HG02885 (cell line): ENCODE data around the gene LDLRAD4.
A peak's percentile ranks its signal among the peaks of the same experiment; 100 is the strongest.

Source experiments
- ATAC-seq: cut with Tn5 transposase; IDR thresholded peaks from one replicate; pipeline ENCODE4 v1.9.1; 2021; ENCODE audit warnings: mild to moderate bottlenecking; ENCODE audit not compliant: unreplicated experiment, poor library complexity

The LDLRAD4 gene

DNA sequence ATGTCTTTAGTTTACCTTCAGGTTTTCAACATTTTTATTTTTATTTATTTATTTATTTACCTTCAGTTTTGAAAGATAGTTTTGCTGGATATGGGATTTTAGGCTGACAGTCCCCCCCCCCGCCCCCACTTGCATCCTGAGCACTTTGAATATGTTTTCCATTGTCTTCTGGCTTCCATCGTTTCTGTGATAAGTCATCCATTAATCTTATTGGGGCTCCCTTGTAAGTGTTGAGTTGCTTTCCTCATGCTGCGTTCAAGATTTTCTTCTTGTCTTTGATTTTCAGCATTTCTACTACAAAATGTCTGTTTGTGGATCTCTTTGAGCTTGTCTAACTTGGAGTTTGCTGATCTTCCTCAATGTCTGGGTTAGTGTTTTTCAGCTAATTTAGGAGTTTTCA is 19.4 kb upstream of the LDLRAD4 start:
- ATAC-seq: no peak

- no peak for ATAC-seq
These were observed 17.3 kb upstream of the LDLRAD4 start for GRCh38 chr18:13201292-13201691.

- ATAC-seq: no peak
These were observed 16.0 kb upstream of the LDLRAD4 start for GRCh38 chr18:13202571-13202970.

DNA sequence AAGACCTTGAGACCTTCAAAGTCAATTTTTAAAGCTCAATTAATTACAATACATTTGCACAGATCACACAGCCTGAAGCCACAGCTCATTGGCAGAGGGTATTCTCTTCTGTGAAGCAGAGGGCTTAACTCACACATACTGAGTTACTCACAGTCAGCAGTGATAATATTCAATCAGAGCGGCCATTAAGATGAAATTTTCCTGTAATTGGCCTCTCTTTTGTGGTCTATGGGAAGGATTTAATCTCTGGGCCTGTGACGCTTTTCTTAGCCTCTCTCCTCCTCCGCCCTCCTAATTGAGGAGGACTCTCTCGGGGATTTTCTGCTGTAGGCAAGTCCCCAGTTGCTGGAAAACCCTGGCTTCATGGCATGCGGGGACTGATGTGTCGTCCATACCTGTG is 12.3 kb upstream of the LDLRAD4 start:
- no peak for ATAC-seq

DNA sequence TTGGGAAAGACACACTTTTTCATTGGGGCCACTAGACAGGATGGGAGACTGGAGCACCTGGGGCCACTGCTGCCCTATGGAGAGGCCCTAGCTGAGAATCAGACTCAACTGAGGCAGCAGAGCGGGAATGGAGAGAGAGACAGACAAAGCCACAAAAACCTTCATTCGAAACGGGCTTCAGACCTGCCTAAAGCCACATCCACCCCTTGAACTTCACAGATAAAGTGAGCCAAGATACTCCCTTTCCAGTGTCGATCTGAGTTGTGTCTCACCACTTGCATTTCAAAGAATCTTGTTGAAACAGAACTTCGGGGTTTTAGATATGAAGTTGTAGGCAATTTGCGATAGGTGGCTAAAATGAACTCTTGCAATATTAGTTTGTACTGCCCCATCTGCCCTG is 11.3 kb upstream of the LDLRAD4 start:
- no peak for ATAC-seq

GRCh38 chr18:13211534-13211933 is 7.0 kb upstream of the LDLRAD4 start:
- ATAC-seq: no peak

- ATAC-seq: no peak
These were observed 5.3 kb upstream of the LDLRAD4 start for GRCh38 chr18:13213036-13213795.

DNA sequence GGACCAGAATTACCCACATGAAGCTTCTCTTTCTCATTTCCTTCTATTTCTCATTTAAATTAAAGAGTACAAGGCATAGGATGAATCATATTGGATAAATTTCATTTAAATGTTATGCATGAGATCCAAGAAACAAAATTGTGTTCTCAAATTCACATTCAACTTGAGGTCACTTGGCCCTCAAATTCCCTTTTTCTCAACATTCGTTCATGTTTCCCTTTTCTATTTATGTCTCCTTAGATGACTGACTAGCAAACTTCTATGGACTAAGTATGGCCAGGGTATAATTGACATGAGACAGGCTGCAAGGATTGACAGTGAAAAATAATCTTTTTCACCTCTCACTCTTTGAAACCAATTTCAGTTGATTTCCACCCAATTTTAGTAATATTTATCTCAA is 4.0 kb upstream of the LDLRAD4 start:
- ATAC-seq: no peak

DNA sequence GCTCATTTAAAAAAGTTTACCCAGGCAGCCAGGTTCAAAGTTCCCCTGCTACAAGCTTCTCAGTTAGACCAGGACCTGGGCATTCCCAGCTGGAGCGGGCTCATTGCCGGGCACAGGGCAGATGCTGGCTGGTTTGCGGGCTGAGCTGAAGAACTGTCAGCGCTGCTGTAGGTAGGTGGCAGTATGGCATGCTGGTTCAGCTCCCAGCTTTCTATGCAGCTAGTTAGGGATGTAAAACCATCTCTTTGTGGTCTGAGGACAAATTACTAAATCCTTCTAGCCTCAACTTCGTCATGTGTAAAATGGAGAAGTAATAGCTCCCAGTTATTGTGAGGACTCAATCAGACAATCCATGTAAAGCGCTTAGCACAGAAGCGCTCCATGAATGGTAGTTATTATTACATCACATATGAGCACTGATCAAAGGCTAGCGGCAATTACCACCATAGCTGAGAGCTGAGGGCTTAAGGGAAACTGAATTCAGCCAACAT is 2.4 kb upstream of the LDLRAD4 start:
- ATAC-seq: no peak

GRCh38 chr18:13216711-13217465 is 1.7 kb upstream of the LDLRAD4 start:
- peak; percentile 59 for ATAC-seq

- ATAC-seq: peak; percentile 50
These were observed 1.0 kb upstream of the LDLRAD4 start for GRCh38 chr18:13217466-13217961.

DNA sequence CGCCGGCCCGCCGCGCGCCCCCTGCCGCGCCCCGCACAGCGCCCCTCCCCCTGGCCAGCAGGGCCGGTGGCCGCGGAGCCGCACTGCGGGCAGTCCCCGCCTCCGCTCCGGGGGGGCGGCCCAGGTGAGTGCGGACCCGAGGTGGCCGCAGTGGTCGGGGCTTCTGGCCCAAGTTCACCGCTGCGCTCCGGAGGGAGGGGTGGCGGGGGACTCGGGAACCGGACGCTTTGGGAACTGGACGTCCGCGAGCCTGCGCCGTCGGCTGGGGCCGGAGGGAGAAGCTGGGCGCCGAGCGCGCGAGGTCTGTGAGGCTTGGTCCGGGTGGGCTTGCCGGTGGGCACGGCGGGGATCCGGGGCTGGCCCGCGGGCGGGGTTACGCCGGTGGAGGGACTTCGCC is 591 bp upstream of the LDLRAD4 start:
- ATAC-seq: peak; percentile 1

DNA sequence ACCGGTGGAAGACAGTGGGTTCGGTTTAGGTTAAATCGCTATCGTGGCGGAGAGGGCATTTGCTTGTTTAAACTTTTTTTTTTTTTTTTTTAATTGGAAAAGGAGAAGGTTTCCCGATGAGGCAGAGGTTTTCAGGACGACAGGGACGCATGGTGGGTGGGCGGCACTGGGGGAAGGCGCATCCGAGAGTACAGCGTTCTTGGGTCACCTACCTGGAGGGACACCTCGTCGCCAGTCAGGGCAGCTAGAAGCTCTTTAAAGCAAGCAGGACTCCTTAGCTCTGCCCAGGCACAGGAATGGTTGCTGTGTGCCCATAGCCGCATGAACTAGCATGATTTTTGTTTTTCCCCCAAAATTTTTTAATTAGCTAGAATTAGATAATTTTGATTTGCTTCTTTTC is 437 bp downstream of the LDLRAD4 start:
- no peak for ATAC-seq

- no peak for ATAC-seq
These were observed 1.1 kb downstream of the LDLRAD4 start for GRCh38 chr18:13219593-13220159.

- ATAC-seq: no peak
These were observed 1.9 kb downstream of the LDLRAD4 start for GRCh38 chr18:13220361-13220991.

- no peak for ATAC-seq
These were observed 3.6 kb downstream of the LDLRAD4 start for GRCh38 chr18:13221869-13222855.

- no peak for ATAC-seq
These were observed 4.3 kb downstream of the LDLRAD4 start for GRCh38 chr18:13222856-13223281.

- no peak for ATAC-seq
These were observed 5.0 kb downstream of the LDLRAD4 start for GRCh38 chr18:13223311-13224143.

DNA sequence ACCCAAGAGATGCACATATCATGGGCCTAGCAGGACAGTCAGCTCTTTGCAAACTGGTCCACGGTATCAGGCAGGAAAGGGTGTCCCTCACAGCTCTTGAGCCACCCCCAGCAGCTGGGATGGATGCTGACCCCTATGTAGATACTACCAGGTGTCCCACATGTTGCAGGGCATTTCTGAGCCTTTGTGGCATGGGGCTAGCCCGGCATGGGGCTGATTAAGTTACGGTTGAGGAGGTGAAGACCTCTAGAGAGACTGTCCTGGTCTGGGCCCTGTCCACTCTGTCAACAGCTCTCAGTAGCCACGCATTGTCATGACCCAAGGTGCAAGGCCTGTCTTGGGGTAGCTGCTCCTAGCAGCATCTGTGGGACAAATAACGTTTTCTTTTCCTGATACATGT is 6.7 kb downstream of the LDLRAD4 start:
- no peak for ATAC-seq
